ENCODE data around the gene ASB10.

ASB10 gene

GRCh38 chr7:151197932-151198331, 10.9 kb upstream of the ASB10 start:
- Histone ChIP-seq H3K27ac (ENCODE audit: low read depth, low read length) (no peak overlapping the region), H3K36me3 (ENCODE audit: control insufficient read depth, insufficient read depth, low read length) (no peaks in the 10 kb centered on the region), H3K27me3 (ENCODE audit: control insufficient read depth, insufficient read depth, low read length) (no peaks in the 10 kb centered on the region; the same call in 1 of the 2 replicates), H3K9me3 (ENCODE audit: control insufficient read depth, insufficient read depth, low read length) (no peaks in the 10 kb centered on the region), H3K4me1 (ENCODE audit: control insufficient read depth, insufficient read depth, low read length) (no peaks in the 10 kb centered on the region; the same call in 1 of the 2 replicates), H3K4me3 (ENCODE audit: low read depth, low read length) (no peak overlapping the region), H3K9ac (ENCODE audit: low read depth, low read length) (no peak overlapping the region)

GRCh38 chr7:151195616-151196450, 8.8 kb upstream of the ASB10 start:
- Histone ChIP-seq H3K9me3 (ENCODE audit: control insufficient read depth, insufficient read depth, low read length) (no peaks in the 10 kb centered on the region), H3K4me1 (ENCODE audit: control insufficient read depth, insufficient read depth, low read length) (no peaks in the 10 kb centered on the region; the same call in 1 of the 2 replicates), H3K27ac (ENCODE audit: low read depth, low read length) (no peak overlapping the region), H3K27me3 (ENCODE audit: control insufficient read depth, insufficient read depth, low read length) (no peaks in the 10 kb centered on the region; the same call in 1 of the 2 replicates), H3K36me3 (ENCODE audit: control insufficient read depth, insufficient read depth, low read length) (no peaks in the 10 kb centered on the region), H3K4me3 (ENCODE audit: low read depth, low read length) (no peak overlapping the region), H3K9ac (ENCODE audit: low read depth, low read length) (no peak overlapping the region)

GRCh38 chr7:151194188-151194587, 7.1 kb upstream of the ASB10 start:
- Histone ChIP-seq H3K9me3 (ENCODE audit: control insufficient read depth, insufficient read depth, low read length) (no peaks in the 10 kb centered on the region), H3K4me1 (ENCODE audit: control insufficient read depth, insufficient read depth, low read length) (no peaks in the 10 kb centered on the region), H3K4me3 (ENCODE audit: low read depth, low read length) (no peak overlapping the region), H3K27ac (ENCODE audit: low read depth, low read length) (no peak overlapping the region), H3K9ac (ENCODE audit: low read depth, low read length) (no peak overlapping the region), H3K27me3 (ENCODE audit: control insufficient read depth, insufficient read depth, low read length) (no peaks in the 10 kb centered on the region; the same call in none of the 2 replicates), H3K36me3 (ENCODE audit: control insufficient read depth, insufficient read depth, low read length) (no peaks in the 10 kb centered on the region)

GRCh38 chr7:151193203-151193978, 6.3 kb upstream of the ASB10 start:
- H3K9ac ChIP-seq (ENCODE audit: low read depth, low read length): no peak overlapping the region
- no peaks in the 10 kb centered on the region for H3K4me1 ChIP-seq (ENCODE audit: control insufficient read depth, insufficient read depth, low read length)
- no peak overlapping the region for H3K4me3 ChIP-seq (ENCODE audit: low read depth, low read length)
- H3K9me3 ChIP-seq (ENCODE audit: control insufficient read depth, insufficient read depth, low read length): no peaks in the 10 kb centered on the region
- no peak overlapping the region for H3K27ac ChIP-seq (ENCODE audit: low read depth, low read length)
- H3K36me3 ChIP-seq (ENCODE audit: control insufficient read depth, insufficient read depth, low read length): no peaks in the 10 kb centered on the region
- H3K27me3 ChIP-seq (ENCODE audit: control insufficient read depth, insufficient read depth, low read length): no peaks in the 10 kb centered on the region; the same call in none of the 2 replicates

GRCh38 chr7:151192002-151192539, 5.0 kb upstream of the ASB10 start:
- Histone ChIP-seq H3K9me3 (ENCODE audit: control insufficient read depth, insufficient read depth, low read length) (no peaks in the 10 kb centered on the region), H3K27ac (ENCODE audit: low read depth, low read length) (no peak overlapping the region), H3K4me1 (ENCODE audit: control insufficient read depth, insufficient read depth, low read length) (no peaks in the 10 kb centered on the region), H3K4me3 (ENCODE audit: low read depth, low read length) (no peak overlapping the region), H3K9ac (ENCODE audit: low read depth, low read length) (no peak overlapping the region), H3K36me3 (ENCODE audit: control insufficient read depth, insufficient read depth, low read length) (no peaks in the 10 kb centered on the region), H3K27me3 (ENCODE audit: control insufficient read depth, insufficient read depth, low read length) (no peaks in the 10 kb centered on the region; the same call in none of the 2 replicates)

GRCh38 chr7:151191544-151191943, 4.5 kb upstream of the ASB10 start:
- H3K27ac ChIP-seq (ENCODE audit: low read depth, low read length): no peak overlapping the region
- H3K4me3 ChIP-seq (ENCODE audit: low read depth, low read length): no peak overlapping the region
- H3K9ac ChIP-seq (ENCODE audit: low read depth, low read length): no peak overlapping the region
- no peaks in the 10 kb centered on the region for H3K36me3 ChIP-seq (ENCODE audit: control insufficient read depth, insufficient read depth, low read length)
- no peaks in the 10 kb centered on the region for H3K4me1 ChIP-seq (ENCODE audit: control insufficient read depth, insufficient read depth, low read length)
- H3K27me3 ChIP-seq (ENCODE audit: control insufficient read depth, insufficient read depth, low read length): no peaks in the 10 kb centered on the region; the same call in none of the 2 replicates
- H3K9me3 ChIP-seq (ENCODE audit: control insufficient read depth, insufficient read depth, low read length): no peaks in the 10 kb centered on the region

- H3K27me3 ChIP-seq (ENCODE audit: control insufficient read depth, insufficient read depth, low read length): no peaks in the 10 kb centered on the region; the same call in 1 of the 2 replicates
- H3K9ac ChIP-seq (ENCODE audit: low read depth, low read length): no peak overlapping the region
- H3K36me3 ChIP-seq (ENCODE audit: control insufficient read depth, insufficient read depth, low read length): no peaks in the 10 kb centered on the region
- H3K4me3 ChIP-seq (ENCODE audit: low read depth, low read length): no peak overlapping the region
- no peaks in the 10 kb centered on the region for H3K4me1 ChIP-seq (ENCODE audit: control insufficient read depth, insufficient read depth, low read length)
- H3K27ac ChIP-seq (ENCODE audit: low read depth, low read length): no peak overlapping the region
- H3K9me3 ChIP-seq (ENCODE audit: control insufficient read depth, insufficient read depth, low read length): no peaks in the 10 kb centered on the region
Observed at GRCh38 chr7:151189038-151189437, 2.0 kb upstream of the ASB10 start.

- H3K27me3 ChIP-seq (ENCODE audit: control insufficient read depth, insufficient read depth, low read length): no peaks in the 10 kb centered on the region; the same call in 1 of the 2 replicates
Observed at GRCh38 chr7:151188252-151188542, 1.1 kb upstream of the ASB10 start.

GRCh38 chr7:151187409-151188251, 580 bp upstream of the ASB10 start:
- no peak overlapping the region for H3K4me3 ChIP-seq (ENCODE audit: low read depth, low read length)
- no peaks in the 10 kb centered on the region; the same call in 1 of the 2 replicates for H3K27me3 ChIP-seq (ENCODE audit: control insufficient read depth, insufficient read depth, low read length)
- no peak overlapping the region for H3K9ac ChIP-seq (ENCODE audit: low read depth, low read length)
- no peaks in the 10 kb centered on the region for H3K4me1 ChIP-seq (ENCODE audit: control insufficient read depth, insufficient read depth, low read length)
- no peaks in the 10 kb centered on the region for H3K9me3 ChIP-seq (ENCODE audit: control insufficient read depth, insufficient read depth, low read length)
- H3K36me3 ChIP-seq (ENCODE audit: control insufficient read depth, insufficient read depth, low read length): no peaks in the 10 kb centered on the region
- H3K27ac ChIP-seq (ENCODE audit: low read depth, low read length): no peak overlapping the region

More at GRCh38 chr7:151188252-151188542, 1.1 kb upstream of the ASB10 start:
- Histone ChIP-seq H3K27ac (ENCODE audit: low read depth, low read length) (no peak overlapping the region), H3K9me3 (ENCODE audit: control insufficient read depth, insufficient read depth, low read length) (no peaks in the 10 kb centered on the region), H3K9ac (ENCODE audit: low read depth, low read length) (no peak overlapping the region), H3K4me3 (ENCODE audit: low read depth, low read length) (no peak overlapping the region), H3K4me1 (ENCODE audit: control insufficient read depth, insufficient read depth, low read length) (no peaks in the 10 kb centered on the region), H3K36me3 (ENCODE audit: control insufficient read depth, insufficient read depth, low read length) (no peaks in the 10 kb centered on the region)

GRCh38 chr7:151185762-151186639, 1.0 kb downstream of the ASB10 start:
- no peaks in the 10 kb centered on the region for H3K9me3 ChIP-seq (ENCODE audit: control insufficient read depth, insufficient read depth, low read length)
- no peaks in the 10 kb centered on the region for H3K36me3 ChIP-seq (ENCODE audit: control insufficient read depth, insufficient read depth, low read length)
- H3K4me3 ChIP-seq (ENCODE audit: low read depth, low read length): no peak overlapping the region
- H3K4me1 ChIP-seq (ENCODE audit: control insufficient read depth, insufficient read depth, low read length): no peaks in the 10 kb centered on the region
- no peaks in the 10 kb centered on the region; the same call in 1 of the 2 replicates for H3K27me3 ChIP-seq (ENCODE audit: control insufficient read depth, insufficient read depth, low read length)
- no peak overlapping the region for H3K27ac ChIP-seq (ENCODE audit: low read depth, low read length)
- no peak overlapping the region for H3K9ac ChIP-seq (ENCODE audit: low read depth, low read length)

All from HUES48 (cell line).